ENCODE measurements around the gene AGAP3. TPM values are rescaled to one million over a fixed set of nuclear protein-coding genes. Genes with fewer than 3 reads are reported as not detected.

The AGAP3 gene
- total RNA-seq, 1 experiment from 2014 or later, result 103 TPM

DNA sequence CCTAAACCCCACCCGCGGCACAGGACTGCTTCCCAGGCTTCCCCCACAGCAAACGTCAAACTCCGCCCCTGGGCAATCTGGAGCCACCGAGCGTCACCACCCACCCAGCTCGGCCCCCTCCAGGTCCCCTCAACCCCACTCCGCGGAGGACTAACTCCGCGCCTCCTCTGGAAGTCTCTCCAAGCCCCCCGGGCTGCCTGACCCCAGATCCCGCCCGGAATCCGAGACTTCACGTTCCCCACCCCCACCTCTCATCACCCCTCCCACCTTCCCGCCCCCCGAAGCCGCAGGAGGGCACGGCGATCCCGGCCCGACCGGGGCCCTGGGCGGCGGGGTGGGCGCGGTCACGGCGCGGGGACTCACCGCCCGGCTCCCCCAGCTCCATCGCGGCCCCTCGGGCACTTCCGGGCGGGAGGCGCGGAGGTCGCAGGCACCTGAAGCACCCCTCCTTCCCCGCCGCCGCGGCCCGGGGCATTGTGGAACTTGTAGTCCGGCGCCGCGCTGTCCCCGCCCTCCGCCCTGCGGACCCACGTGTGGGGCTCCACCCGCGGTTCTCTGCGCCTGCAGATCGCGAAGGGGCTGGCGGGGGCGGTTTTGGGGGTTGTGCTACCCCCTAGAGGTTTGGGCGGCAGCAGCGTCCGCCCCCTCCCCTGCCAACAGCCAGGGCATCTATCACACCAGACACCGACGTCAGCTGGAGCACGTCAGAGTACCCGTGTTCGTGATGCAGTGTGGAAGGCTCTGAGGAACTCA, 3.0 kb upstream of the AGAP3 start, which contains the start of gene TMUB1:
TSS of gene TMUB1 (minus strand) at position 423 of the 753 bp plus-strand sequence. CDS start 930 bp downstream, outside the sequence.
- Histone ChIP-seq H3K4me3 (ENCODE audit: low read depth in 2 of 2, low read length in 2 of 2) (peak within 1 kb of the TSS; percentile 74 to 93), H3K36me3 (ENCODE audit: control insufficient read depth, insufficient read depth, low read length) (no peaks in the 10 kb centered on the region; the same call in 1 of the 2 replicates), H3K27ac (ENCODE audit: low read length) (peak within 1 kb of the TSS; percentile 91), H3K9me3 (ENCODE audit: control insufficient read depth, insufficient read depth, low read depth, low read length) (no peaks in the 10 kb centered on the region), H3K27me3 (ENCODE audit: control insufficient read depth, insufficient read depth, low read length) (no peaks in the 10 kb centered on the region), H3K4me1 (ENCODE audit: control insufficient read depth, insufficient read depth, low read length) (peaks cover 38% of the 10 kb centered on the region)
- POLR2A ChIA-PET, result interaction anchor here (0.6 to 0.7 kb wide), 2 partner anchors 22 to 284 kb away, joined by 3 to 4 read pairs; no protein-coding TSS in a partner anchor
- peak; percentile 52 for ATAC-seq
- CTCF ChIA-PET, result no interaction called here
- DNase-seq (ENCODE audit: low read depth, low spot score), result no peak
- no TSS peak for BruUV-seq (replicated peaks)
- 0 out of 2 replicates have a peak, but pooled peaks have one; percentile 24 for TF ChIP-seq POLR2AphosphoS5 (IDR thresholded peaks at IDR 0.05; ENCODE audit: low read depth, low read length)
- TF ChIP-seq SIN3A (IDR thresholded peaks at IDR 0.05; ENCODE audit: borderline replicate concordance, insufficient read depth, low read depth, low read length), result no peak
- TF ChIP-seq TCF7L2 (IDR thresholded peaks at IDR 0.05; ENCODE audit: low read depth, low read length), result no peak
- TF ChIP-seq, protein P1, sequence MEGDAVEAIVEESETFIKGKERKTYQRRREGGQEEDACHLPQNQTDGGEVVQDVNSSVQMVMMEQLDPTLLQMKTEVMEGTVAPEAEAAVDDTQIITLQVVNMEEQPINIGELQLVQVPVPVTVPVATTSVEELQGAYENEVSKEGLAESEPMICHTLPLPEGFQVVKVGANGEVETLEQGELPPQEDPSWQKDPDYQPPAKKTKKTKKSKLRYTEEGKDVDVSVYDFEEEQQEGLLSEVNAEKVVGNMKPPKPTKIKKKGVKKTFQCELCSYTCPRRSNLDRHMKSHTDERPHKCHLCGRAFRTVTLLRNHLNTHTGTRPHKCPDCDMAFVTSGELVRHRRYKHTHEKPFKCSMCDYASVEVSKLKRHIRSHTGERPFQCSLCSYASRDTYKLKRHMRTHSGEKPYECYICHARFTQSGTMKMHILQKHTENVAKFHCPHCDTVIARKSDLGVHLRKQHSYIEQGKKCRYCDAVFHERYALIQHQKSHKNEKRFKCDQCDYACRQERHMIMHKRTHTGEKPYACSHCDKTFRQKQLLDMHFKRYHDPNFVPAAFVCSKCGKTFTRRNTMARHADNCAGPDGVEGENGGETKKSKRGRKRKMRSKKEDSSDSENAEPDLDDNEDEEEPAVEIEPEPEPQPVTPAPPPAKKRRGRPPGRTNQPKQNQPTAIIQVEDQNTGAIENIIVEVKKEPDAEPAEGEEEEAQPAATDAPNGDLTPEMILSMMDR (IDR thresholded peaks at IDR 0.05), result no peak
- in situ Hi-C loops (cut with HindIII; ENCODE audit: low pct_unique_long_range_greater_than_20kb, low sequenced_read_pairs) (no loop called here), intact Hi-C loops (cut with micrococcal nuclease; ENCODE audit: unreplicated experiment) (no loop called here)

DNA sequence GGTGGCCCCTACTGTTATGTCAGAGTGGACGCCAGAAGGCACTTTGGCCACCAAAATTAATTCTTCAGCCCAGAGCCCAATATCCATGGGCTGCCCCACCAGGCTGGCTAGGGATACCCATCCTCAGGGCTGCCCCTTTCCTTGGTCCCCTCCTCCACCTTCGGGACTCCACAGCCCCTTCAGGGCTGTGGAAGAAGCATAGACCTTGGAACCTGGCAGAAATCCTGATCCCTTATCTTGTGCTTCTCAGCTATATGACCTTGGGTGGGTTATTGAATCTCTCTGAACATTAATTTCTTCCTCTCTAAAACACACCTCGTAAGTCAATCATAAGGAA, 2.5 kb upstream of the AGAP3 start:
- H3K9me3 ChIP-seq (ENCODE audit: control insufficient read depth, insufficient read depth, low read depth, low read length), result no peaks in the 10 kb centered on the region
- ChIA-PET POLR2A (interaction anchor here (0.7 kb wide), 1 partner anchor 23 kb away, joined by 4 read pairs; no protein-coding TSS in a partner anchor), CTCF (no interaction called here)
- no TSS peak for BruUV-seq (replicated peaks)
- ATAC-seq, result no peak
- intact Hi-C loops (cut with micrococcal nuclease; ENCODE audit: unreplicated experiment) (no loop called here), in situ Hi-C loops (cut with HindIII; ENCODE audit: low pct_unique_long_range_greater_than_20kb, low sequenced_read_pairs) (no loop called here)
- no peak for DNase-seq (ENCODE audit: low read depth, low spot score)
- no peaks in the 10 kb centered on the region; the same call in 1 of the 2 replicates for H3K36me3 ChIP-seq (ENCODE audit: control insufficient read depth, insufficient read depth, low read length)
- peaks cover 38% of the 10 kb centered on the region for H3K4me1 ChIP-seq (ENCODE audit: control insufficient read depth, insufficient read depth, low read length)
- peak overlapping the region; percentile 74 to 93 for H3K4me3 ChIP-seq (ENCODE audit: low read depth in 2 of 2, low read length in 2 of 2)
- no peaks in the 10 kb centered on the region for H3K27me3 ChIP-seq (ENCODE audit: control insufficient read depth, insufficient read depth, low read length)
- H3K27ac ChIP-seq (ENCODE audit: low read length), result peak overlapping the region; percentile 91
- TF ChIP-seq, protein P2, sequence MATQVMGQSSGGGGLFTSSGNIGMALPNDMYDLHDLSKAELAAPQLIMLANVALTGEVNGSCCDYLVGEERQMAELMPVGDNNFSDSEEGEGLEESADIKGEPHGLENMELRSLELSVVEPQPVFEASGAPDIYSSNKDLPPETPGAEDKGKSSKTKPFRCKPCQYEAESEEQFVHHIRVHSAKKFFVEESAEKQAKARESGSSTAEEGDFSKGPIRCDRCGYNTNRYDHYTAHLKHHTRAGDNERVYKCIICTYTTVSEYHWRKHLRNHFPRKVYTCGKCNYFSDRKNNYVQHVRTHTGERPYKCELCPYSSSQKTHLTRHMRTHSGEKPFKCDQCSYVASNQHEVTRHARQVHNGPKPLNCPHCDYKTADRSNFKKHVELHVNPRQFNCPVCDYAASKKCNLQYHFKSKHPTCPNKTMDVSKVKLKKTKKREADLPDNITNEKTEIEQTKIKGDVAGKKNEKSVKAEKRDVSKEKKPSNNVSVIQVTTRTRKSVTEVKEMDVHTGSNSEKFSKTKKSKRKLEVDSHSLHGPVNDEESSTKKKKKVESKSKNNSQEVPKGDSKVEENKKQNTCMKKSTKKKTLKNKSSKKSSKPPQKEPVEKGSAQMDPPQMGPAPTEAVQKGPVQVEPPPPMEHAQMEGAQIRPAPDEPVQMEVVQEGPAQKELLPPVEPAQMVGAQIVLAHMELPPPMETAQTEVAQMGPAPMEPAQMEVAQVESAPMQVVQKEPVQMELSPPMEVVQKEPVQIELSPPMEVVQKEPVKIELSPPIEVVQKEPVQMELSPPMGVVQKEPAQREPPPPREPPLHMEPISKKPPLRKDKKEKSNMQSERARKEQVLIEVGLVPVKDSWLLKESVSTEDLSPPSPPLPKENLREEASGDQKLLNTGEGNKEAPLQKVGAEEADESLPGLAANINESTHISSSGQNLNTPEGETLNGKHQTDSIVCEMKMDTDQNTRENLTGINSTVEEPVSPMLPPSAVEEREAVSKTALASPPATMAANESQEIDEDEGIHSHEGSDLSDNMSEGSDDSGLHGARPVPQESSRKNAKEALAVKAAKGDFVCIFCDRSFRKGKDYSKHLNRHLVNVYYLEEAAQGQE (IDR thresholded peaks at IDR 0.05; ENCODE audit: insufficient read depth in 1 of 2, low read depth in 2 of 2, low read length in 1 of 2), result no peak
- TF ChIP-seq POLR2AphosphoS5 (IDR thresholded peaks at IDR 0.05; ENCODE audit: low read depth, low read length) (no peak), TCF7L2 (IDR thresholded peaks at IDR 0.05; ENCODE audit: low read depth, low read length) (no peak), SIN3A (IDR thresholded peaks at IDR 0.05; ENCODE audit: borderline replicate concordance, insufficient read depth, low read depth, low read length) (no peak)
- TF ChIP-seq, protein P1 (IDR thresholded peaks at IDR 0.05), result no peak

Measured in Panc1 (cell line).